ENCODE data around the gene FNDC5.
A peak's percentile ranks its signal among the peaks of the same experiment; 100 is the strongest.

FNDC5 gene

DNA sequence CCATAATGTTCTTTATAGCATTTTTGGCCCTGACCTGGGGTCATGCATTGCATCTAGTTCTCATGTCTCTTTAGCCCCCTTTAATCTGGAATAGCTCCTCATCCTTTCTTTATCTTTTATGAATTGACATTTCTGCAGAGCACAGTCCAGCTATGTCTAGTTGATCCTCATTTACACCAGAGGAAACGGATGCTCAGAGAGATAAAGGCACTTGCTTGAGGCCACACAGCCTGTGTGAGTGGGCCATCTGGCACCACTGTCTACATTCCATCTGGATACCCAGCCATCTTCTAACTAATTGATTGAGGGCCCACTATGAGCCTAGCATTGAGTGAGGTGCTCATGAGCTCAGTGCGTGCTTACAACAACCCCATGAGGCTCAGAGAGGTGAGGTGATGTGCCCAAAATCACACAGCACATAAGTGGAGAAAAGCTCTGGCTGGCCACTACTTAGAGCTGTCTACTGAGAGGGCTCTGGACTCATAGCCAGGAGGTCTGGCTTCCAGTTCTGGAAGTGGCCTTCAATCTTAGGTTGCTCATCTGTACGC lies 19.1 kb upstream of the FNDC5 start:
- POLR2A ChIA-PET (ENCODE audit: low non-redundant PET): no interaction called here
- TF ChIP-seq, protein P1, sequence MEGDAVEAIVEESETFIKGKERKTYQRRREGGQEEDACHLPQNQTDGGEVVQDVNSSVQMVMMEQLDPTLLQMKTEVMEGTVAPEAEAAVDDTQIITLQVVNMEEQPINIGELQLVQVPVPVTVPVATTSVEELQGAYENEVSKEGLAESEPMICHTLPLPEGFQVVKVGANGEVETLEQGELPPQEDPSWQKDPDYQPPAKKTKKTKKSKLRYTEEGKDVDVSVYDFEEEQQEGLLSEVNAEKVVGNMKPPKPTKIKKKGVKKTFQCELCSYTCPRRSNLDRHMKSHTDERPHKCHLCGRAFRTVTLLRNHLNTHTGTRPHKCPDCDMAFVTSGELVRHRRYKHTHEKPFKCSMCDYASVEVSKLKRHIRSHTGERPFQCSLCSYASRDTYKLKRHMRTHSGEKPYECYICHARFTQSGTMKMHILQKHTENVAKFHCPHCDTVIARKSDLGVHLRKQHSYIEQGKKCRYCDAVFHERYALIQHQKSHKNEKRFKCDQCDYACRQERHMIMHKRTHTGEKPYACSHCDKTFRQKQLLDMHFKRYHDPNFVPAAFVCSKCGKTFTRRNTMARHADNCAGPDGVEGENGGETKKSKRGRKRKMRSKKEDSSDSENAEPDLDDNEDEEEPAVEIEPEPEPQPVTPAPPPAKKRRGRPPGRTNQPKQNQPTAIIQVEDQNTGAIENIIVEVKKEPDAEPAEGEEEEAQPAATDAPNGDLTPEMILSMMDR (conservative IDR thresholded peaks at IDR 0.05; ENCODE audit: low read depth): no peak
- CTCF ChIA-PET: no interaction called here

DNA sequence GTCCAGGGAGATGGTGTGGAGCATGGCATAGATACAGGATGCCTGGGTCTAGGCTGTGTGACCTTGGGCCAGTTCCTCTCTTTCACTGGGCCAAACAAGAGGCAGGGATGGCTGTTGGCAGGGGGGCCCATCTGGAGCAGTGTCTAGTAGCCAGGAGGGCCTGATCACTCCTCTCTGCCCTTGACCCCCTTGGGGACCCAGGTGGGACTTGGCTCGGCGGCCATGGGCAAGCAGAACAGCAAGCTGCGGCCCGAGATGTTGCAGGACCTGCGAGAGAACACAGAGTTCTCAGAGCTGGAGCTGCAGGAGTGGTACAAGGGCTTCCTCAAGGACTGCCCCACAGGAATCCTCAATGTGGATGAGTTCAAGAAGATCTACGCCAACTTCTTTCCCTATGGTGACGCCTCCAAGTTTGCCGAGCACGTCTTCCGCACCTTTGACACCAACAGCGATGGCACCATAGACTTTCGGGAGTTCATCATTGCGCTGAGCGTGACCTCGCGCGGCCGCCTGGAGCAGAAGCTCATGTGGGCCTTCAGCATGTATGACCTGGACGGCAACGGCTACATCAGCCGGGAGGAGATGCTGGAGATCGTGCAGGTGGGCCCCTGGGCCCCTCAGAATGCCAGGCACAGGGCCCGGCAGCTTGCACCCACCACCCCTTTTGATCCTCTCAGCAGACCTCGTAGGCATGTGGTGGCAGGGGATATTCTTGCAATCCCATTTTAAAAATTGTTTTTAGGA lies 18.1 kb upstream of the FNDC5 start:
- ChIA-PET CTCF (no interaction called here), POLR2A (ENCODE audit: low non-redundant PET) (no interaction called here)
- no peak overlapping the region for H3K27ac ChIP-seq
- no peak for DNase-seq (ENCODE audit: low spot score)
- TF ChIP-seq, protein P1 (conservative IDR thresholded peaks at IDR 0.05; ENCODE audit: low read depth): no peak

More for the DNA sequence above, 19.1 kb upstream of the FNDC5 start:
- H3K27ac ChIP-seq: no peak overlapping the region
- no peak for DNase-seq (ENCODE audit: low spot score)

DNA sequence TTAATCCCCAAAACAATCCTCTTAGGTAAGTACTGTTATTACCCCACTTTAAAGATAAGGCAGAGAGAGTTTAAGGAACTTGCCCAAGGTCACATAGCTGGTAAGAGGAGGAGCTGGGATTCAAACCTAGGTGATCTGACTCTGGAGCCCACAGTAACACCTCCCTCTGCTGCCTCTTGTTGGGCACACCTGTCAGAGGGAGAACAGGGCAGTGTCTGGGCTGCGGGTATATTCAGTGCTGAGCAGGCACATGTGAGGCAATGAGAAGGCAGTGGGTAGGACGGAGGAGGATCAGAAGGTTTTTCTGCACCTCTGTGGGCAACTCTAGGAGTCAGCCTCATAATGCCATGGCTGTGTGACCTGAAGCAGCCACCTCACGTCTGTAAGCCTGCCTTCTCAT lies 17.4 kb upstream of the FNDC5 start:
- TF ChIP-seq, protein P1 (conservative IDR thresholded peaks at IDR 0.05; ENCODE audit: low read depth): no peak
- POLR2A ChIA-PET (ENCODE audit: low non-redundant PET): no interaction called here
- no peak for DNase-seq (ENCODE audit: low spot score)
- H3K27ac ChIP-seq: no peak overlapping the region
- CTCF ChIA-PET: no interaction called here

DNA sequence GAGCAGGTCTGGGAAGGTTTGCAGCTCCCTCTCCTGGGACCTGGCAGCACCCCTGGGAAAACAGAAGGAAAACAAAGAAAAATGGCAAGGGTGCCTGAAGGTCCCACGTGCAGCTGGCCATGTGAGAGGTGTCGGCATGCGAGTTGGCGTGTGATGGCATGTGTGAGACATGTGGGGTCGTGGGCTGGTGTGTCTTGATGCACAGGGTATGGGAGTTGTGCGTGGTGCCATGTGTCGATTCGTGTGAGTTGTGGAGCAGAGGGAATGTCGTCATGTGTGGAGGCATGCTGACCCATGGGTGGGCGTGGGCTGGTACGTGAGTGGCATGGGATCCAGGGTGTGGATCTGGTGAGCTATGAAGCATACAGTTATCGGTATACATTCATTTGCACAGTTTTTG lies 16.9 kb upstream of the FNDC5 start:
- ChIA-PET POLR2A (ENCODE audit: low non-redundant PET) (no interaction called here), CTCF (no interaction called here)

DNA sequence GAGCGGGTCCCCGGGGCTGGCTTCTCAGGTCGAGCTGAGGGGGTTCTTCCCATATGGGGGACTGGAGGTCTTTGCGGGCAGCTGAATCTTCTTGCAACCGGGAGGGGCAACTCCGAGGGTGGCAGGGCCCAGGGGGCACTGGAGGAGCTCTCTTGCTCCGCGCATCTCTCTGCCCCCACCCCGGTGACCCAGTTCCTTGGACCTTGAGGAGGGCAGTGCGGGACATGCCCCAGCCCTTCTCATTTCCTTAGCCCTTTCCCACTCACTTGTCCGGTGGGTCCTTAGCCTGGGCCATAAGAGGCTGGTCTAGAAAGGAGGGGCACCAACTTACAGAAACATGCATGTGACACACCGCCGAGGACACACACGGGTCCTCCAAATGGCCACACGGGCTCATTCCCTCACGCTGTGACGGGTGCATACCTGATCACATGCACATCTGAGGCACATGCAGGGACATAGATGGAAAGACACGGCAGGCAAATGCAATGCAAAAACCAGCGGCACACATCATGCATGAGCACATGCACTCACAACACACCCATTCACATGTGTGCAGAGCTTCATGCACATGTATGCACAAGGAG lies 16.2 kb upstream of the FNDC5 start:
- no peak overlapping the region for H3K27ac ChIP-seq
- DNase-seq (ENCODE audit: low spot score): no peak
- POLR2A ChIA-PET (ENCODE audit: low non-redundant PET): no interaction called here
- TF ChIP-seq, protein P1 (conservative IDR thresholded peaks at IDR 0.05; ENCODE audit: low read depth): 0 out of 2 replicates have a peak, but pooled peaks have one; percentile 5
- CTCF ChIA-PET: interaction anchor here (0.6 to 2.3 kb wide), 5 partner anchors 11 to 720 kb away, joined by 3 to 7 read pairs (median 3); partner anchors contain the start of gene TMEM54

More for the DNA sequence above, 16.9 kb upstream of the FNDC5 start:
- DNase-seq (ENCODE audit: low spot score): no peak
- TF ChIP-seq, protein P1 (conservative IDR thresholded peaks at IDR 0.05; ENCODE audit: low read depth): no peak
- no peak overlapping the region for H3K27ac ChIP-seq

DNA sequence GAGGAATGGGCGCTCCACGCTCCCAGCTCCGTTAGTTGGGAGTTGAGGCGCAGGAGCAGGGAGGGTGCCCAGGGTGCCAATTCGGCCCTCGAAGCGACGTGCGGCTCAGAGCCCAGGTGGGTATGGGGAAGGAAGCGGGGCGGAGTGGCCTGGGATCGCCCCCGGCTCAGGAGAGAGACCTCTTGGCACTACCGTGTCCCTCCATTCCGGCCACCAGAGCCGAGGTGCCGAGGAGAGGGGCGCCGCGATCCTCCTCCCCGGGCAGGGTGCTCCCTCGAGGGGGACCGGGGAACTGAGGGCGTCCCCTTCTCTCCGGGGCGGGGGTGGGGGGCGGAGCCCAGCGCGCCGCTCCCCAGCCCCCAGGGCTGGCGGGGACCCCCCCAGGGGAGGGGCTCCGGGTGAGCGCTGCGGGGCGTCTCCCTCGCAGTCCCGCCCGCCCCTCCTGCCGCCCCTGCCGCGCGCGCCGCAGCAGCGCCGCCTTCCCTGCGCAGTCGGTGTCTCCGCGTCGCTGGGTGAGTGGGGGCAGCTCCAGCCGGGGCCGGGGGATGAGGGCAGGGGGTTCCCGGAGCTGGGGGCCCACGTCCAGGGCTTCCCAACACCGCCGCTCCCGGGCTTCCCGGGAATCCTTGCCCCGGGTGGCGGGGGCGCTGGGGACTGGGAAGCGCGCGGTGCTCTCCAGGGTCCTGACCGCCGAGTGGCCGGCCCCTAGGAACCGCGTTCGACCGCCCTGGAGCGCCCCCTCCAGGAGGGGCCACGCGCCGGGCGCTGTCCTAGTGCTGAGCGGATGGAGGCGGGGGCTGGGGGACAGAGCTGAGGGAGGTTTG lies 15.5 kb upstream of the FNDC5 start, which contains the start of gene HPCA:
Gene HPCA (plus strand): TSS at position 488 of the 824 bp plus-strand sequence. CDS start 2,408 bp downstream, outside the sequence.
- peak; percentile 61 for DNase-seq (ENCODE audit: low spot score)
- ChIA-PET POLR2A (ENCODE audit: low non-redundant PET) (no interaction called here), CTCF (interaction anchor here (0.5 to 2.3 kb wide), 9 partner anchors 10 to 720 kb away, joined by 3 to 7 read pairs (median 4); partner anchors contain the start of gene TMEM54)
- no peak within 1 kb of the TSS for H3K27ac ChIP-seq
- TF ChIP-seq, protein P1 (conservative IDR thresholded peaks at IDR 0.05; ENCODE audit: low read depth): peak; percentile 43

Data from RWPE1 (cell line).